Endothelial cell of umbilical vein (primary cell): ENCODE measurements around the gene SYK.

Experiments
- CTCF ChIP-seq, 2 donors: IDR thresholded peaks; 1 replicate in 1 of 2; 2 replicates in 1 of 2; pipeline ENCODE4 v1.5.1; 2011; ENCODE audit warnings: low read length in 2 of 2, mild to moderate bottlenecking in 2 of 2, moderate library complexity in 2 of 2, control low read depth in 1 of 2, inconsistent platforms in 1 of 2, low read depth in 1 of 2; ENCODE audit not compliant: insufficient read depth in 1 of 2; ENCODE audit errors: extremely low read depth in 1 of 2
- EZH2 ChIP-seq: IDR thresholded peaks from 2 replicates; pipeline ENCODE4 v1.6.1; 2012; ENCODE audit warnings: borderline replicate concordance, low read depth, mild to moderate bottlenecking, moderate library complexity, low read length, inconsistent platforms; ENCODE audit not compliant: severe bottlenecking
- MYC ChIP-seq: IDR thresholded peaks from one replicate; pipeline ENCODE4 v1.6.1; 2011; ENCODE audit warnings: mild to moderate bottlenecking, low read depth, low read length
- POLR2A ChIP-seq: IDR thresholded peaks from 2 replicates; pipeline ENCODE4 v1.6.1; 2012; ENCODE audit warnings: low read depth, mild to moderate bottlenecking, control low read depth, low read length
- POLR2AphosphoS5 ChIP-seq: IDR thresholded peaks from 2 replicates; pipeline ENCODE4 v1.6.1; 2012; ENCODE audit warnings: low read depth, mild to moderate bottlenecking, control low read depth, low read length, moderate library complexity; ENCODE audit not compliant: insufficient read depth
- TF ChIP-seq, protein P1 (sequence below): IDR thresholded peaks from 2 replicates; pipeline ENCODE4 v1.6.1; 2011; ENCODE audit not compliant: insufficient read depth, insufficient read length

GRCh38 chr9:90825586-90825985 is 24.0 kb downstream of the SYK start:
- no peak for TF ChIP-seq CTCF (IDR thresholded peaks at IDR 0.05; ENCODE audit: extremely low read depth in 1 of 2, insufficient read depth in 1 of 2, low read depth in 1 of 2, low read length in 2 of 2)
- no peak for TF ChIP-seq POLR2AphosphoS5
- TF ChIP-seq EZH2 = no peak
- no peak for TF ChIP-seq POLR2A
- TF ChIP-seq, protein P1, sequence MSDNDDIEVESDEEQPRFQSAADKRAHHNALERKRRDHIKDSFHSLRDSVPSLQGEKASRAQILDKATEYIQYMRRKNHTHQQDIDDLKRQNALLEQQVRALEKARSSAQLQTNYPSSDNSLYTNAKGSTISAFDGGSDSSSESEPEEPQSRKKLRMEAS = no peak
- TF ChIP-seq MYC = no peak
